ENCODE data around the gene EHMT1.
"Not testable (repeated sequence)": the region's sequence is repeated elsewhere in the genome, so short reads cannot be mapped to it uniquely, and the experiment has no call there.

The EHMT1 gene

GRCh38 chr9:137882506-137882821 lies 263.7 kb downstream of the EHMT1 start:
- no peak for TF ChIP-seq CTCF (conservative IDR thresholded peaks at IDR 0.05)
- no peak overlapping the region; the same call in 1 of the 2 replicates for H3K27ac ChIP-seq

- not testable (repeated sequence) for H3K27ac ChIP-seq
Measured at GRCh38 chr9:137883977-137884376, 265.2 kb downstream of the EHMT1 start.

GRCh38 chr9:137884547-137884946 lies 265.7 kb downstream of the EHMT1 start:
- not testable (repeated sequence) for H3K27ac ChIP-seq

GRCh38 chr9:137885121-137885520 lies 266.3 kb downstream of the EHMT1 start:
- H3K27ac ChIP-seq: not testable (repeated sequence)
